Measurements from ENCODE around the gene ACYP1.

DNA sequence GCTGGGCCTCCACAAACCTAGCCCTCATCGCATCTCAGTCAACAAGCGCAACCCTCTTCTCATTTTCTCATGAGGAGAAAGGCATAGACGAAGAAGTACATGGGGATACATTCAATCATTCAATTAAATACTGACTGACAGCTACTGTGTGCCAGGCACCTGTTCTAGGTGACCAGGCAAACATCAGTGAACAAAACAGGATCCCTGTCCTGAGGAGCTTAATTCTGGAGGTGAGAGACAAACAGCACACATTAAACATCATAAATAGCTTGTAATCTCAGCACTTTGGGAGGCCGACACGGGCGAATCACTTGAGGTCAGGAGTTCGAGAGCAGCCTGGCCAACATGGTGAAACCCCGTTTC, 362 bp upstream of the ACYP1 start:
- no peak for TF ChIP-seq GATA2 (IDR thresholded peaks at IDR 0.05; ENCODE audit: low read depth, low read length)
- no peak for TF ChIP-seq GATA3 (IDR thresholded peaks at IDR 0.05; ENCODE audit: low read depth, low read length)

Measured in SH-SY5Y (cell line).